HG03439 (cell line): Measurements from ENCODE around the gene DAPK2.
"Not testable (repeated sequence)": the region's sequence is repeated elsewhere in the genome, so short reads cannot be mapped to it uniquely, and the experiment has no call there.

ENCODE experiments used
- ATAC-seq: cut with Tn5 transposase; IDR thresholded peaks from one replicate; pipeline ENCODE4 v1.9.1; 2021; ENCODE audit warnings: mild to moderate bottlenecking, moderate library complexity; ENCODE audit not compliant: unreplicated experiment

DAPK2 gene

DNA sequence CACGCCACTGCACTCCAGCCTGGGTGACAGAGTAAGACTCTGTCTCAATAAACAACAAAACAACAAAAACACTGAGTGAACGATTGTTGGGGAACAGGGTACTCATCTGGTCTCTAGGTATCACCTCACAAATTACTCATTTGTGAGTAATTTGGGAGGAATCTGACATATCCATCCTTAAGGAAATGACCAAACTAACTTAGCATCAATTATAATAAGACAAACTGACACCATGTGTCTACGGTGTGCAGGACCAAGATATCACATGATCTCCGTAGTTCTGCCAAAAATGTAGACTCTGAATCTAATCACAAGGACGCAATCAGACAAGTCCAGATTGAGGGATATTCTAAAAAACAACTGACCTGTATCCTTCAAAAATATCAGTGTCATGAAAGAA is 12.0 kb upstream of the DAPK2 start:
- no peak for ATAC-seq

DNA sequence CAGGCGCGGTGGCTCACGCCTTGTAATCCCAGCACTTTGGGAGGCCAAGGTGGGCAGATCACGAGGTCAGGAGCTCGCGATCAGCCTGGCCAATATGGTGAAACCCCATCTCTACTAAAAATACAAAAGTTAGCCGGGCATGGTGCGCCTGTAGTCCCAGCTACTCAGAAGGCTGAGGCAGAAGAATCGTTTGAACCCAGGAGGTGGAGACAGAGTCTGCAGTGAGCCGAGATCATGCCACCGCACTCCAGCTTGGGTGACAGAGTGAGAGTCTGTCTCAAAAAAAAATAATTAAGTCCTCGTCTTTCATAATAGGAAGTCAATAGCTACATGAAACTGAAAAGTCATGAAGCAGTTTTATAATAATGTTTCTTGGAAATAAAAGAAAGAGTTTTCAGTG is 7.4 kb upstream of the DAPK2 start:
- ATAC-seq = not testable (repeated sequence)

DNA sequence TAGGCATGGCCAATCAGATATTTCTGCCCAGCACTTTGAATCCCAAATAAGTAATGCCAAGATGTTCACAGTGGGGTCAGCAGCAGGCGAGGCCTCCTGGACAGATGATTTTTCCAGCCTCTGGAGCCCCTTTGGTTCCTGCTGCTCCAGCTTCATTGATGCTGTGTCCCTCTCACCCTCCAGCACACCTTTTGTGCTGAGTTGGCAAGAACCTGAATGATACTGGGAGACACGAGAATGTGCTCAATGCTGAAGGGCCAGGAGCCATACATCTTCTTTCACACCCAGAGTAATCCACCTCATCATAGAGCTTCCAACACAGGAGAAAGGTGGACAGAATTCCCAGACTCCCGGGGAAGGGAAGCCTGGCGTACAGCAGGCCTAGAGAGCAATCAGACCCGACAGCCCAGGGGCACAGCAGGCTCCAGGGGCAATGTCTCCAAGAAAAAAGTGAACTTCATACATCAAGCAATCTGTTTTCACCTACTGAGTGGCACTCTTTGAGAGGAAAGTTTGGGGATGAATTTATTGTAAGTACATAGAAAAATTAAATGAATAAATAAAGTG is 6.7 kb upstream of the DAPK2 start:
- no peak for ATAC-seq

DNA sequence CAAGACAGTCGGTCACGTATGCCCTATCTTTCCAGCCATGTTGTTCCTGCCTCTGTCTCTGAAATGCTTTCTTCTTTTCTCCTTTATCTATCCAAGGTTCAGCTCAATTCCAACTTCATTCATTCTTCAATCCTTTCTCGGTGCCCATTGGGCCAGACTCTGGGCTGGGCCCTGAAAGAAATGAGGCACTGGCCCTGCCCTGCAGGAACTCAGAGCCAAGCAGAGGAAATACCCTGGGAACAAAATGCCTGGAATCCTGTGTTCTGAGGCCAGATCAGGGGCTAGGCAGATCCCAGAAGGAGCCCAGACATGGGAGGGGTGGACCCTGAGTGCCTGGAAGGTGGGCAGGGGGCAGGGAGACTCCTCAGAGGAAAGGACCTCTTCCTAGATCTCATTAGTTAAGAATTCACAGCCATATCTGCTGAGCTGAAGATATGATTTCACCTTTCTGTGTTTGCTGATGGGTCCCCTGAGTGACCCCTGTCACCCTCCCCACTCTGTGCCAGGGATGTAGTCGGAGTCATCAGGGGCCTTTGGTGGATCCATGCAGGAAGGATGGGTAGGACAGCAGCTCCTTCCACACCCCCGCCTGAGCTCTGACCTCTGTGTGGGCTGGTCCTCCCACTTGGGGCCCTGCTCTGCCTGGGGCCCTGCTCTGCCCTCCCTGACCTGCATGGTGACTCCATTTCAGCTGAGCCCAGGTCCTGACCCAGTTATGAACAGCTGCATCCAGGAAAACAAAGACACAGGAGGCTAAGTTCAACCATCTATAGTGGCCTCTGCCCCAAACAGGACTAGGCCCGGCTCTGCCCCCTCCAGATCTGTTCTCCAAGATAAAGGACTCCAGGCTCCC is 5.3 kb upstream of the DAPK2 start:
- ATAC-seq = no peak

DNA sequence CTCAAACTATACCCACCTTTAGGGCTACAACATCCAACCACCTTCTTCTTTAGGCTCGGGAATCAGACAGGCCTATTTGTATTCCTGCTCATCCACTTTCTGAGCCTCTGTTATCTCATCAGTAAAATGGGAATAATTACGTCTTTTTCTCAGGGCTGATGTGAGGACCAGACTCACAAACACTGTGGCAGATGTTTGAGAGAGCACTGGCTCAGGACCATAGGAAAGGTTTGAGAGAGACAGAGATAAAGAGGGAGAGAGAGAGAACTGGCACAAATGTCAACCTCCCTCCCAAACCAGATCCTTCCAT is 4.8 kb upstream of the DAPK2 start:
- no peak for ATAC-seq

DNA sequence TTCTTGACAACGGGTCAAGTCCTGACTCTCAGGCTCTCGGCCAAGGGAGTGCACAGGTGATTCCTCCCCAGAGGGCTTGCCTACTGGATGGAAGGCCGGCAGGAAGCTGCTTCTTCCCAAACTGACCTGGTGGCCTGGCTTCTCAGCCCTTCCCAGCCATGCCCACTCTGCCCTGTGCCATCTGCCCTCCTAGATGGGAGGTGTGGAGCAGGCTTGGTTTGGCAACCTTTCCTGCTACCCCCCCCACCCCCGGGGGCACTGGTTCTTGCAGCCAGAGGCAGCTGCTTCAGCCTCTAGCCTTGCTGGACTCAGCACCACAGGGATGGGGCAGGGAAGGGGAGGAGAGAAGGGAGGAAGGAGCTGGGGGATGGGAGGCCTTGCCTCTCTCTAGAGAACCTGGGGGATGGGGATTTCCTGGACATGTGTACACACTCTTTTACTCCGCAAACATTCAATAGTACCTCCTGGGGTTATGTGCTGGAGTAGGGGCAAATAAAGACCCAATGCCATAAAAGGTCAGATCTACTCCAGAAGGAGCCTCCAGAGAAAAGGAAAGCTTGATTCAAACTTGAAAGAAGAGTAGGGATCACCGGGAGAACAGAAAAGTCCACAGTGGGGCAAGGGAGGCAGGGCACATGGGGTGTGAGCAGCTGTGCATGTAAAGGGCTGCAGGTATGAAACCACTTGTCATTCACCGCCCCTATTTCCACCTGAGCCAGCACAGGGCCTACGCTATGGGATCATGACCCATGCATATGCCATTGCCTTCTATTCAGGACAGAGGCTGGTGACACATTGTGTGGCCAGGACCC is 4.2 kb upstream of the DAPK2 start:
- no peak for ATAC-seq

DNA sequence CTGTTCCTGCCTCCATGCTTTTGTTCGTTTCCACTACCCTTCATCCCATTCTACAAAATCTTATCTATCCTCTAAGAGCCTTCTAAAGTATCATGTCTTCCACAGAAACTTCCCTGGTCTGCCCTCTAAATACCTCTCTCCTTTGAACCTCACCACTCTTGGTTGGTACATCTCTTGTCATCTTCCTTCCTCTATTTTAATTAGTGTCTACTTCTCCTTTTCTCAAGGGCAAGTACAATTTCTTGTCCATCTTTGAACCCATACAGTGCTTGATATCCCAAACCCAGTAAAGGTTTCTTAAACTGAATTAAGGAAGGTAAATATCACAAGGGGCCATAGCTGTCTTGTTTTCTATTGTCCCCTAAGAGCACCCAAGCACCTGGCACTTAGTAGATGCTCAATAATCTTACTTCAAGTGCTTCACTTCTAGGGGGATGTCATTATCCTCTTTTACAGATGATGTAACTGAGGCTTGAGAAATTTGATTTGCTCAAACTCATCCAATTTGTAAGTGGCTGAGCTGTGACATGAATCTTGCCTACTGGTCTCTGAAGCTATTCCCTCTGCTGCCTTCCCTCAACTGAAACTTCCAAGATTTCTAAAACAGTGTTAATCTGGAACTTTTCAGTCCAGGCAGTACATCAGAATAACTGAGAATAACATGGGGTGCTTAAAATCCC is 2.6 kb upstream of the DAPK2 start:
- no peak for ATAC-seq

DNA sequence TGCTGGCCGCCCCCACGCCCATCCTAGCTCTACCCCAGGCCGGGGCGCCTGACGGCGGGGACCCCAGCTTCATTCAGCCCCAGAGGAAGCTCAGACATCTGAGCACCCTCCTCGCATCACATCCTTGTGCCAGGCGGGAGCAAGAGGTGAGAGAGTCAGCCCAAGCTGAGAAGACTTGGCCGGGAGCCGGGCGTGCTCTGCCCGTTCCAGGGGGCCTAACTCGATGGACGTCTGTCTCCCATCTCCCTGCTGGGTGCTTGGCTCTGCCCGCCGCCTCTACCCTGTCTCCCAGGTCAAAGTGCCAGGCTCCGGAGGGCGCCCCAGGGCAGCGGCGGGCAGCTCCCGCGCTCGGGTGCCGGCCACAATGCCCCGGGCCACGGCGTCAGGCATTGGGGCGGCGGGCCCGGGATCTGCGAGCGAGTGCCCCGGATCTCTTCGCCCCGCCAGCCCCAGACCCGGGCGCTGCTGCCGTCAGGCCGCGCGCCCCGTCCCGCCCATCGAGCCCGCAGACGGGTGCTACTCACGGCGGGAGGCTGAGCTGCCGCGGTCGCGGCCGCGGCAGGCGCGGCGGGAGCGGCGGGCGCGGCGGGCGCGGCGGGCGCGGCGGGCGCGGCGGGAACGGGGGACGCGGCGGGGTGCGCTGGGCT is 388 bp downstream of the DAPK2 start:
- ATAC-seq = no peak

DNA sequence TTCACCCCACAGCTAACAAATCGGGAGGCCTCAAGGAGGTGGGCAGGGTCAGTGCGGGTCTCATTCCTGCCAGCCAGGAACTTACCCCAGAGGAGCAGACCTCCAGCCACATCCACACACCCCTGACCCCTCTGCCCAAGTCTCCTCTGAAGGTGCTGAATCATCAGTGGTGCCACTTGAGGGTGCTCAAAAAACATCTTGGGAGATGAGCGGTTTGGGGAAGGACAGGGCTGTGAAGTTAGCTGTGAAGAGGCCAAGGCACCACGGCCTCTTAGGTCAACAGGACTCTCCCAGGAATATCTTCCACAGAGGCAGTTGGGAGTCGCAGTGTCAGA is 1.2 kb downstream of the DAPK2 start:
- ATAC-seq = no peak

DNA sequence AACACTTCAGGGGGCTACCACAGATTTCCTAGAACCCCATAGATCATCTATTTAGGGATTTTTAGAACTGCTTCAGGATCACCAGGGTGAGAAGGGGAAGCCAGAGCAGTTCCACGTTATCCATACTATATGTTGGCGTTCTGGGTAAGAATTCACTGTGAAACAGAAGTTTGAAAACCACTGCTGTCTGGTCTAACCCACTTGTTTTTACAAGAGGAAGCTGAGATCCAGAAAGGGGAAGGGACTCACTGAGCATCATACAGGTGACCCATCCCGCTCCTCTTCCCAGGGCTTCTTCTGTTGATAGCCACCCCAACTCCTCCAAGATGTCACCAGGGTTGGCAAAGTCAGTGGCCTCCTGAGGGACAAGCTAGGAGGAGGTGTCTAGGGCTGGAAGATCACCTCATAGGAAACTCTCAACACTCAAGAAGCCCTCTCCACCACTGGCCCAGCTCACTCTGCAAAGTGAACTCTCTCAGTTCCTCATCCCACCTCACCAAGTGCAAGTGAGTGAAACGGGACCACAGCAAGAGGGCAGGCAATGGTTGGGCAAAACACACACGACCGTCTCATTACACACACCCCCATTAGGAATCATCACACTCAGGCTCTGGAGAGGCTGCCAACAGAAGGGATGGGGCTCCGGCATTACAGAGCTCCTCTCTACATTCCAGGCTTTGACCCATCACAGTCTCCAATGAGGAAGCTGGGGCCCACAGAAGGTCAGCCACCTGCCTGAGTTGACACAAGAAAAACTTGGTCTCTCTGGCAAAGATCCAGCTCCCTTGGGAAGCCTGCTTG is 1.8 kb downstream of the DAPK2 start:
- no peak for ATAC-seq

DNA sequence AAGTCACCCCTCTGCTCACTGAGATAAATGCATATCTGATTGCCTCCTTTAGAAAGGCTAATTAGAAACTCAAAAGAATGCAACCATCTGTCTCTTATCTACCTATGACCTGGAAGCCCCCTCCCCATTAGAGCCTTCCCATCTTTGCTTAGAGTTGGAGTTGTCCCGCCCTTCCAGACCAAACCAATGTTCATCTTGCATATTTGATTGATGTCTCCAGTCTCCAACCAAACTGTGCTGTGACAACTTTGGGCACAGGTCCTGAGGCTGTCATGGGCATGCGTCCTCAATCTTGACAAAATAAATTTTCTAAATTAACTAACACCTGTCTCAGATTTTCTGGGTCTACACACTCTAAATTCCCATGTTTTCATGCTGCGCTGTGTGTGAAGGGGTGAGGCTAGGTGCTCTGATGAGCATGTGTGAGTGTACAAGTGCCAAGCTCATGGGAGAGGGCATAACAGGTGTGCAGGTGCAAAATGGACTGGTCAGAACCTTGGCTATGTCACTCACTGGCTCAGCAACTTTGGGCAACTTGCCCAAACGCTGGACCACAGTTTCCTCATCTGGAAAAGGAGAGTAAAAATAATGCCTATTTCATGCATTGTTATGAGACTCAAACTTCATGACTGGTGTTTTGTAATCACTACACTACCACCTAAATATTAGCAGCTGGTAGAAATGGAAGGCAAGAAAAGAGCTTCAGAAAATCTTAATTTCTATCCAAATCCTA is 7.2 kb downstream of the DAPK2 start:
- ATAC-seq = no peak

DNA sequence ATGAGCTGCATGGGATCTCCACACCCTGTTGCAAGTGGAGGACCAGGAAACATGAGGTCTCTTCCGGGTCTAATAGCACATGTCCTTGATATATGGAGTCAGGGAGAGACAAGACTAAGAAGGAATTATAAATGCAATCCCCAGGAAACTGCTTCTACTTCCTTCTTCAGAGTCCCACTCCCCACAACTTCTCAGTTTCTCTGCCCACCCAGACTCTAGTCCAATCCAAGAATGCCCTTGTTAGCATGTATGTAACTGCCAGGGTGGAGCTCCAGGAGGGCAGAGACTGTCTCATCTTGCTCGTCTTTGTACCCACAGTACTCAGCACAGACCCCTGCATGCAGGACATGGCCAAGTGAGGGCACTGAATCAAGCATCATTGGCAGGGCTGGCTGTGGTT is 8.3 kb downstream of the DAPK2 start:
- ATAC-seq = no peak

DNA sequence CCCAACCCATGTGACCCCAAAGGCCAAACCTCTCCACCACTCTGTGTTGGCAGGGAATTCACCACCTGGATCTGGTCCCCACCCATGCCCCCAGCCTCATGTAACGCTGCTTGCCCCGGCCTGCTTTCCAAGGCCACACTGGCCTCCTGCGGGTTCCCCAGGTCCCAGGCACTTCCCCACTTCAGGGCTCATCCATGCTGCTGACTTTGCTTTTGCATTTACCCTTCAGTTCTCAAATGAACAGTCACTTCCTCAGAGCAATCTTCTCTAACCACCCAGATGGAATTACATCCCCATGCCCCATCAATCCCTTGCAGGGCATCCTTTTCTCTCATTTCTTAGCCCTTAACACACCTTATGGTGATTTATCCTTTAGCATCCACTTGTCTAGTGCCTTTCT is 9.2 kb downstream of the DAPK2 start:
- no peak for ATAC-seq

DNA sequence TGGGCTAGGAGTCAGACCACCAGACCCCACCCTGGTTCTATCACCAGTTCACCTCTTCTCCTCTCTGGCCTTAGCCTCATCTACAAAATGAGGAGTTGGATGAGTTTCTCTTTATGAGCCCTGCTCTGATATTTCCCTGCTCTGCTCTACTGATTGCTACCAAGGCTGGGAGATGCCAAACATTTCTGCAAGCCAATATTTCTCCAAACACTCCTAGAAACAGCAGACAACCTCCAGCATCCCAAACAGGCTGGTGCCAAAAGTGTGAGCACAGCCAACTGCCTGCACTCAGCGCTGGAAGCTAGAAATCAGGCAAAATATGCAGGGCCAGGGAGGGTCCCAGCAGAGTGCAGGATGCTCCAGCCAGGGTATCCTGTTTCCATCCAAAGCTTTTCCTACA is 10.8 kb downstream of the DAPK2 start:
- no peak for ATAC-seq

DNA sequence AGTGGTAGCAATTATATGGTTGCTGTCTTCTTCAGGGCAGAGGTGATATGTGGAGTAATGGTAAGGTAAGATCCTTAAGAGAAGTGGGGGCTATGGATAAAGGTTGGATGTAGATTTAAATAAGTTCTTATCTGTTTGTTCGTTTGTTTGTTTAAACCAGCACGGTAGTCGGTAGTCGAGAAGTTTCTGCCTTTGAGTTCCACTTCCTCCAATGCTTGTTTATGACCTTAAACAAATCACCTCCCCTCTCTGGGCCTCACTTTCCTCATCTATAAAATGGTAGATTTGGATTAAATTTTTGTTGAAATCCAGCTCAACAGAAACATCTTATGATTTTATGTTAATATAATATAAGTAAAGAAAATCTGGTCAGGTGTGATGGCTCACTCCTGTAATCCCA is 11.8 kb downstream of the DAPK2 start:
- no peak for ATAC-seq

DNA sequence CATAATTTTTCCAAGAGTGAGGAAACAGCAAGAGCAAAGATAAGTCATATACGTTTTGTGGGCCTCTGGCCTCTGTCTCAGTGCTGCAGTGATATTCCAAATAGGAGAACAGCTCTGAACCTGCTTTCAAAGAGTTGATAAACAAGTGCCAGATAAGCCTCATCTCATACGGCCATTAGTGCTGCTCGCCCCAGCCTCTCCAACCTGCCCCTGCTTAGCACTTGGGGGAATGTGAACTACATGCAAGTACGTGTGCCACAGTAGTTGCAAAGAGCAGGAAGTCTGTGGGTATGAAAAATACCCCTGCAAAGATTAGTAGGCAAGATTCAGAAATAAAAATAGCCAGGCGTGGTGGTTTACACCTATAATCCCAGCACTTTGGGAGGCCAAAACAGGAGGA is 14.0 kb downstream of the DAPK2 start:
- ATAC-seq = no peak

DNA sequence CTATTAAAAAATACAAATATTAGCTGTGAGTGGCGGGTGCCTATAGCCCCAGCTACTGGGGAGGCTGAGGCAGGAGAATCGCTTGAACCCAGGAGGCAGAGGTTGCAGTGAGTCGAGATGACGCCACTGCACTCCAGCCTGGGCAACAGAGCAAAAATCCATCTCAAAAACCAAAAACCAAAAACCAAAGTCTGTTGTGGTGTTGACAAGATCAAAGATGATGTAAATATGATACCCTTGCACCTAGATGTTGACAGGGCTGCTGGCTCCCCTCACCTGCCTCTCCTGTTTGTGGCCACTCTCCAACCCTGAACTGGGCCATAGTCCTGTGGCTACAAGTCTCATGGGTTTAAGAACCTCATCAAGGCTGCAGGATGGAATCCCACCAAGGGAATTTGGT is 16.2 kb downstream of the DAPK2 start:
- ATAC-seq = no peak

DNA sequence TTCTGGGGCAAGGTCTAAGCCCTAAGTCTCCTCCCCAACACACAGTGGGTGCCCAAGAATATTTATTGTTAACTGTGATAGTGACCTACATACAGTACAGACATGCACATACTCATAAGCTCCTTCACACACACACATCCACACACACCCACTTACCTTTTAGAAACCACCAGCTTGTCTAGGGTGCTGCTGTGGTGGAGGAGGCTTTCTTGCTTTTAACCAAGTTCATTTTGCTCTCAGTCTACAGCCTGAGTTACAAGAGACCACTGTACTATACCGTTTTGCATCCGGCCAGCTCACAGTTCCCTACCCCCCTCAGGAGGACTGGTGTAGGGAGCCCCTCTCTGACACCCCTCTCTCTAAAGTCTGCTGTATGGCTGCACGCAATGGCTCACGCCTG is 16.7 kb downstream of the DAPK2 start:
- ATAC-seq = no peak

DNA sequence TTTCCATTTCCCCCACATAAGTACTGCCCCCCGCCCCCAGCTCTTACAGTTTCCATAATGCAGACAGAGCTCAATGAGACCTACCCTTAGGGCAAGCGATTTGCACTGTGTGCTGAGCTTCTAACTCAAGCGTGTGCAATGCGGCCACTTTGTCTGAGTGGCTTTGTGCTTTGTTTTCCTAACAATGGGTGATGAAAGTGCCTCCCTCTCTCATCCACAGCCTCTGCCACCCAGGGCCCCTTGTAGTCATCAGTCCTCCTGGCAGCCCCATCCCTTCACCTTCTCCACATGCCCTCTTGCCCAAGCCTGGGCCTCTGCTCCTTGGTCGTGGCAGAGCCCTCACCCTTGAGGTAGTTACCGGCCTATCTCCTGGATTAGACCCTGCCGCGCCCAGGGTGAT is 17.2 kb downstream of the DAPK2 start:
- no peak for ATAC-seq

DNA sequence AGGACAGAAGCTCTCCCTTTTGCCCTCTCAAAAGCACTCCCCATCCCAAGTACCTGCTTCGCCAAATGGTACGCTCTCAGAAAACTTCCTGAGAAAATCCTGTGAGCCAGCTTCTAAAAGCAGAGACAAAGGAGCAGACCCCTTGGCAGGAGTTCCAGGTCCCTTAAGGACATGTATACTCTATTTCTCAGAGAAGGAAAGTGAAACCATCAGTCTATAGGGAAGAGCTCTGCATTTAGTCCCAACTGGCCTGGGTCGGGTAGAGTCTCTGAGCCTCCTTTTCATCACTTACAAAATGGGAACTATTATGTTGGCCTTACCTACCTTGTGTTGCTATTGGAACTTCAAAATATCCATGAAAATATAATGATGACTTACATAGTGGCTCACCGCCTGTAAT is 19.7 kb downstream of the DAPK2 start:
- ATAC-seq = no peak
